Fibroblast of pulmonary artery (primary cell): ENCODE results near the gene TGFB2.

Experiments used
- DNase-seq: peaks from one replicate; pipeline ENCODE4 v3.0.0-alpha.2; 2010; ENCODE audit warnings: low read depth
- H3K4me3 ChIP-seq: replicated peaks from 2 replicates; pipeline ENCODE4 v1.5.1; 2011; ENCODE audit warnings: low read depth, mild to moderate bottlenecking, control low read depth, low read length, moderate library complexity
- CTCF ChIP-seq: IDR thresholded peaks from 2 replicates; pipeline ENCODE4 v1.5.1; 2011; ENCODE audit warnings: mild to moderate bottlenecking, control low read depth, low read length, inconsistent platforms; ENCODE audit errors: missing control alignments

TGFB2 gene

GRCh38 chr1:218466341-218467010 lies 121.3 kb downstream of the TGFB2 start:
- TF ChIP-seq CTCF: no peak
- DNase-seq: no peak
- H3K4me3 ChIP-seq: no peak overlapping the region

- TF ChIP-seq CTCF: no peak
- no peak for DNase-seq
- no peak overlapping the region for H3K4me3 ChIP-seq
These were observed 122.3 kb downstream of the TGFB2 start for GRCh38 chr1:218467101-218468072.

GRCh38 chr1:218468711-218469110 lies 123.6 kb downstream of the TGFB2 start:
- H3K4me3 ChIP-seq: no peak overlapping the region
- TF ChIP-seq CTCF: no peak
- no peak for DNase-seq

- DNase-seq: no peak
- no peak for TF ChIP-seq CTCF
- no peak overlapping the region for H3K4me3 ChIP-seq
These were observed 127.7 kb downstream of the TGFB2 start for GRCh38 chr1:218472885-218473284.

GRCh38 chr1:218473522-218473921 lies 128.4 kb downstream of the TGFB2 start:
- H3K4me3 ChIP-seq: no peak overlapping the region
- no peak for TF ChIP-seq CTCF
- peak; percentile 25 for DNase-seq

- DNase-seq: no peak
- no peak for TF ChIP-seq CTCF
- H3K4me3 ChIP-seq: no peak overlapping the region
These were observed 129.0 kb downstream of the TGFB2 start for GRCh38 chr1:218474128-218474527.
